Mammary epithelial cell (primary cell): ENCODE data around the gene XCR1.

Source experiments
- CTCF ChIP-seq, 2 donors: IDR thresholded peaks in 1 of 2; conservative IDR thresholded peaks in 1 of 2; 2 replicates each; pipeline ENCODE4 v1.5.1; 2011 to 2012; ENCODE audit warnings: inconsistent platforms in 2 of 2, low read length in 2 of 2, mild to moderate bottlenecking in 2 of 2, control low read depth in 1 of 2, low read depth in 1 of 2; ENCODE audit not compliant: insufficient read depth in 1 of 2; ENCODE audit errors: extremely low read depth in 1 of 2
- EZH2 ChIP-seq: IDR thresholded peaks from 2 replicates; pipeline ENCODE4 v1.6.1; 2012; ENCODE audit warnings: low read length, inconsistent platforms, borderline replicate concordance

GRCh38 chr3:46030626-46031025, 3.3 kb upstream of the XCR1 start:
- TF ChIP-seq CTCF (conservative IDR thresholded peaks at IDR 0.05 in 1 of 2, IDR thresholded peaks at IDR 0.05 in 1 of 2; ENCODE audit: extremely low read depth in 1 of 2, insufficient read depth in 1 of 2, low read depth in 1 of 2, low read length in 2 of 2) (no peak), EZH2 (no peak)
